GM12865 (cell line): ENCODE measurements around the gene HSD11B1L.
A peak's percentile ranks its signal among the peaks of the same experiment; 100 is the strongest.

ENCODE experiments used
- DNase-seq: peaks from one replicate; pipeline ENCODE4 v3.0.0; 2010; ENCODE audit warnings: low read depth
- H3K4me3 ChIP-seq: 2 replicates; pipeline ENCODE4 v1.5.1; 2011; ENCODE audit warnings: mild to moderate bottlenecking, low read depth, low read length, control low read depth
- CTCF ChIP-seq: IDR thresholded peaks from 2 replicates; pipeline ENCODE4 v1.5.1; 2011; ENCODE audit warnings: low read length, control low read depth, low read depth, inconsistent platforms; ENCODE audit not compliant: insufficient read depth; ENCODE audit errors: missing control alignments

The HSD11B1L gene

GRCh38 chr19:5642204-5642603, 38.6 kb upstream of the HSD11B1L start:
- no peak for TF ChIP-seq CTCF
- no peak overlapping the region for H3K4me3 ChIP-seq
- no peak for DNase-seq

DNA sequence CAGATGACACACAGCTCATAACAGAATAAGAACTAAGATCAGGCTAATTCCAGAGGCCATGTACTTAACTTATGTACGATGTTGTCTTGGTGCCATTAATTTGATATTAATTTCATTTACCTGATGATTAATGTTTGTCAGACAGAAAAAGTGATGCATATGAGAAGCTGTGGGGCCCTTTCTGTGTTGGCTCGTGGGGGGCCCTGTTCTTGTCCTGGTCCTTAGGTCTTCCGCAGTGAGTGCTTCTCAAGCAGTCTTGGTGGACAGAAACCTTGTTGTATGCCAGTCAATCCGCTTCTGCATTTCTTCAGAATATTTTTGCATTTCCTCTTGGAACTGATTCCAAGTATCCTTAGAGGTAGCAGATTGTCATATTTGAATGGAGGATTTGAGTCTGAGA, 37.8 kb upstream of the HSD11B1L start:
- DNase-seq = no peak
- no peak for TF ChIP-seq CTCF
- H3K4me3 ChIP-seq = no peak overlapping the region

- DNase-seq = no peak
- no peak for TF ChIP-seq CTCF
Observed at GRCh38 chr19:5644037-5644436, 36.8 kb upstream of the HSD11B1L start.

GRCh38 chr19:5645409-5645808, 35.4 kb upstream of the HSD11B1L start:
- no peak overlapping the region for H3K4me3 ChIP-seq
- no peak for TF ChIP-seq CTCF
- DNase-seq = no peak

More at GRCh38 chr19:5644037-5644436, 36.8 kb upstream of the HSD11B1L start:
- H3K4me3 ChIP-seq = no peak overlapping the region

GRCh38 chr19:5646703-5647102, 34.1 kb upstream of the HSD11B1L start:
- TF ChIP-seq CTCF = no peak
- DNase-seq = no peak
- no peak overlapping the region for H3K4me3 ChIP-seq

- no peak for DNase-seq
- H3K4me3 ChIP-seq = no peak overlapping the region
- no peak for TF ChIP-seq CTCF
Observed at GRCh38 chr19:5648464-5648863, 32.4 kb upstream of the HSD11B1L start.

- H3K4me3 ChIP-seq = no peak overlapping the region
- peak; percentile 11 for TF ChIP-seq CTCF
- DNase-seq = no peak
Observed at GRCh38 chr19:5651361-5651760, 29.5 kb upstream of the HSD11B1L start.
